ENCODE measurements around the gene NDUFS3.

The NDUFS3 gene

GRCh38 chr11:47592251-47592650 is 13.4 kb downstream of the NDUFS3 start:
- WGBS, 2 experiments (ENCODE audit: insufficient coverage in 2 of 2), result 79 to 91% methylated on average over 4 of the region's 4 CpGs

GRCh38 chr11:47592970-47593369 is 14.1 kb downstream of the NDUFS3 start:
- Histone ChIP-seq H3K4me3 (ENCODE audit: extremely low read depth, insufficient read depth, low read length, poor library complexity, severe bottlenecking) (no peak overlapping the region), H3K4me1 (ENCODE audit: control insufficient read depth, insufficient read depth, low read length, poor library complexity, severe bottlenecking) (peaks cover 5% of the 10 kb centered on the region), H3K36me3 (ENCODE audit: control insufficient read depth, insufficient read depth, low read length) (no peaks in the 10 kb centered on the region), H3K27ac (ENCODE audit: low read depth, low read length, severe bottlenecking) (no peak overlapping the region), H3K9me3 (ENCODE audit: control insufficient read depth, low read length) (no peaks in the 10 kb centered on the region)
- 88 to 90% methylated on average over 2 of the region's 2 CpGs for WGBS, 2 experiments (ENCODE audit: insufficient coverage in 2 of 2)

More at GRCh38 chr11:47592251-47592650, 13.4 kb downstream of the NDUFS3 start:
- Histone ChIP-seq H3K27ac (ENCODE audit: low read depth, low read length, severe bottlenecking) (no peak overlapping the region), H3K36me3 (ENCODE audit: control insufficient read depth, insufficient read depth, low read length) (no peaks in the 10 kb centered on the region), H3K9me3 (ENCODE audit: control insufficient read depth, low read length) (no peaks in the 10 kb centered on the region), H3K4me1 (ENCODE audit: control insufficient read depth, insufficient read depth, low read length, poor library complexity, severe bottlenecking) (peaks cover 5% of the 10 kb centered on the region), H3K4me3 (ENCODE audit: extremely low read depth, insufficient read depth, low read length, poor library complexity, severe bottlenecking) (no peak overlapping the region)

GRCh38 chr11:47593492-47593933 is 14.6 kb downstream of the NDUFS3 start:
- H3K27ac ChIP-seq (ENCODE audit: low read depth, low read length, severe bottlenecking), result no peak overlapping the region
- peak overlapping the region; percentile 42 for H3K4me3 ChIP-seq (ENCODE audit: extremely low read depth, insufficient read depth, low read length, poor library complexity, severe bottlenecking)
- H3K36me3 ChIP-seq (ENCODE audit: control insufficient read depth, insufficient read depth, low read length), result no peaks in the 10 kb centered on the region
- H3K9me3 ChIP-seq (ENCODE audit: control insufficient read depth, low read length), result no peaks in the 10 kb centered on the region
- peaks cover 5% of the 10 kb centered on the region for H3K4me1 ChIP-seq (ENCODE audit: control insufficient read depth, insufficient read depth, low read length, poor library complexity, severe bottlenecking)
- 0 to 7% methylated on average over 3 to 4 of the region's 6 CpGs for WGBS, 2 experiments (ENCODE audit: insufficient coverage in 2 of 2)

GRCh38 chr11:47593934-47594855 is 15.3 kb downstream of the NDUFS3 start, which contains the start of gene C1QTNF4:
Gene C1QTNF4, minus strand, starts transcription at chr11:47594411. Its CDS starts 3,601 bp downstream, at chr11:47590810.
- peak within 1 kb of the TSS; percentile 42 for H3K4me3 ChIP-seq (ENCODE audit: extremely low read depth, insufficient read depth, low read length, poor library complexity, severe bottlenecking)
- WGBS, 2 experiments (ENCODE audit: insufficient coverage in 2 of 2), result 4% methylated on average over 28 to 34 of the region's 48 CpGs
- H3K4me1 ChIP-seq (ENCODE audit: control insufficient read depth, insufficient read depth, low read length, poor library complexity, severe bottlenecking), result peaks cover 5% of the 10 kb centered on the region
- no peaks in the 10 kb centered on the region for H3K36me3 ChIP-seq (ENCODE audit: control insufficient read depth, insufficient read depth, low read length)
- no peak within 1 kb of the TSS for H3K27ac ChIP-seq (ENCODE audit: low read depth, low read length, severe bottlenecking)
- H3K9me3 ChIP-seq (ENCODE audit: control insufficient read depth, low read length), result no peaks in the 10 kb centered on the region

- H3K36me3 ChIP-seq (ENCODE audit: control insufficient read depth, insufficient read depth, low read length), result no peaks in the 10 kb centered on the region
- no peak overlapping the region for H3K27ac ChIP-seq (ENCODE audit: low read depth, low read length, severe bottlenecking)
- H3K4me3 ChIP-seq (ENCODE audit: extremely low read depth, insufficient read depth, low read length, poor library complexity, severe bottlenecking), result no peak overlapping the region
- no peaks in the 10 kb centered on the region for H3K9me3 ChIP-seq (ENCODE audit: control insufficient read depth, low read length)
- WGBS, 2 experiments (ENCODE audit: insufficient coverage in 2 of 2), result 58 to 88% methylated on average over 5 to 6 of the region's 7 CpGs
- H3K4me1 ChIP-seq (ENCODE audit: control insufficient read depth, insufficient read depth, low read length, poor library complexity, severe bottlenecking), result peaks cover 5% of the 10 kb centered on the region
Observed at GRCh38 chr11:47595029-47595428, 16.2 kb downstream of the NDUFS3 start.

GRCh38 chr11:47595967-47596366 is 17.1 kb downstream of the NDUFS3 start:
- Histone ChIP-seq H3K4me3 (ENCODE audit: extremely low read depth, insufficient read depth, low read length, poor library complexity, severe bottlenecking) (no peak overlapping the region), H3K9me3 (ENCODE audit: control insufficient read depth, low read length) (no peaks in the 10 kb centered on the region), H3K4me1 (ENCODE audit: control insufficient read depth, insufficient read depth, low read length, poor library complexity, severe bottlenecking) (peaks cover 5% of the 10 kb centered on the region), H3K36me3 (ENCODE audit: control insufficient read depth, insufficient read depth, low read length) (no peaks in the 10 kb centered on the region), H3K27ac (ENCODE audit: low read depth, low read length, severe bottlenecking) (no peak overlapping the region)
- 86 to 100% methylated on average over 1 of the region's 1 CpG for WGBS, 2 experiments (ENCODE audit: insufficient coverage in 2 of 2)

GRCh38 chr11:47599902-47600301 is 21.0 kb downstream of the NDUFS3 start:
- Histone ChIP-seq H3K9me3 (ENCODE audit: control insufficient read depth, low read length) (no peaks in the 10 kb centered on the region), H3K4me3 (ENCODE audit: extremely low read depth, insufficient read depth, low read length, poor library complexity, severe bottlenecking) (no peak overlapping the region), H3K36me3 (ENCODE audit: control insufficient read depth, insufficient read depth, low read length) (no peaks in the 10 kb centered on the region), H3K27ac (ENCODE audit: low read depth, low read length, severe bottlenecking) (no peak overlapping the region), H3K4me1 (ENCODE audit: control insufficient read depth, insufficient read depth, low read length, poor library complexity, severe bottlenecking) (no peaks in the 10 kb centered on the region)
- WGBS, 2 experiments (ENCODE audit: insufficient coverage in 2 of 2), result 75 to 92% methylated on average over 2 to 4 of the region's 4 CpGs

- H3K9me3 ChIP-seq (ENCODE audit: control insufficient read depth, low read length), result no peaks in the 10 kb centered on the region
- no peak overlapping the region for H3K4me3 ChIP-seq (ENCODE audit: extremely low read depth, insufficient read depth, low read length, poor library complexity, severe bottlenecking)
- peaks cover 15% of the 10 kb centered on the region for H3K4me1 ChIP-seq (ENCODE audit: control insufficient read depth, insufficient read depth, low read length, poor library complexity, severe bottlenecking)
- WGBS, 2 experiments (ENCODE audit: insufficient coverage in 2 of 2), result 100% methylated on average over 2 to 4 of the region's 4 CpGs
- H3K36me3 ChIP-seq (ENCODE audit: control insufficient read depth, insufficient read depth, low read length), result no peaks in the 10 kb centered on the region
- no peak overlapping the region for H3K27ac ChIP-seq (ENCODE audit: low read depth, low read length, severe bottlenecking)
Observed at GRCh38 chr11:47603295-47603694, 24.4 kb downstream of the NDUFS3 start.

GRCh38 chr11:47605921-47606320 is 27.0 kb downstream of the NDUFS3 start:
- WGBS, 2 experiments (ENCODE audit: insufficient coverage in 2 of 2), result 86 to 93% methylated on average over 2 of the region's 3 CpGs

GRCh38 chr11:47606731-47607130 is 27.9 kb downstream of the NDUFS3 start:
- Histone ChIP-seq H3K4me3 (ENCODE audit: extremely low read depth, insufficient read depth, low read length, poor library complexity, severe bottlenecking) (no peak overlapping the region), H3K9me3 (ENCODE audit: control insufficient read depth, low read length) (no peaks in the 10 kb centered on the region), H3K27ac (ENCODE audit: low read depth, low read length, severe bottlenecking) (peak overlapping the region; percentile 90), H3K36me3 (ENCODE audit: control insufficient read depth, insufficient read depth, low read length) (peaks cover 3% of the 10 kb centered on the region), H3K4me1 (ENCODE audit: control insufficient read depth, insufficient read depth, low read length, poor library complexity, severe bottlenecking) (peaks cover 15% of the 10 kb centered on the region)
- 54 to 65% methylated on average over 2 to 3 of the region's 5 CpGs for whole genome bisulfite sequencing, 2 experiments (ENCODE audit: insufficient coverage in 2 of 2)

More at GRCh38 chr11:47605921-47606320, 27.0 kb downstream of the NDUFS3 start:
- Histone ChIP-seq H3K4me3 (ENCODE audit: extremely low read depth, insufficient read depth, low read length, poor library complexity, severe bottlenecking) (no peak overlapping the region), H3K4me1 (ENCODE audit: control insufficient read depth, insufficient read depth, low read length, poor library complexity, severe bottlenecking) (peaks cover 15% of the 10 kb centered on the region), H3K27ac (ENCODE audit: low read depth, low read length, severe bottlenecking) (no peak overlapping the region), H3K9me3 (ENCODE audit: control insufficient read depth, low read length) (no peaks in the 10 kb centered on the region), H3K36me3 (ENCODE audit: control insufficient read depth, insufficient read depth, low read length) (peaks cover 3% of the 10 kb centered on the region)

GRCh38 chr11:47607380-47607779 is 28.5 kb downstream of the NDUFS3 start:
- 82 to 88% methylated on average over 6 of the region's 7 CpGs for WGBS, 2 experiments (ENCODE audit: insufficient coverage in 2 of 2)
- H3K9me3 ChIP-seq (ENCODE audit: control insufficient read depth, low read length), result no peaks in the 10 kb centered on the region
- H3K4me1 ChIP-seq (ENCODE audit: control insufficient read depth, insufficient read depth, low read length, poor library complexity, severe bottlenecking), result peaks cover 15% of the 10 kb centered on the region
- peak overlapping the region; percentile 90 for H3K27ac ChIP-seq (ENCODE audit: low read depth, low read length, severe bottlenecking)
- no peak overlapping the region for H3K4me3 ChIP-seq (ENCODE audit: extremely low read depth, insufficient read depth, low read length, poor library complexity, severe bottlenecking)
- H3K36me3 ChIP-seq (ENCODE audit: control insufficient read depth, insufficient read depth, low read length), result peaks cover 3% of the 10 kb centered on the region

All from mesodermal cell (in vitro differentiated cells).